ENCODE data around the gene JMJD4.

JMJD4 gene
- 37.1 to 61.5 (median 48.8) reads per million in 4 experiments for total RNA-seq

DNA sequence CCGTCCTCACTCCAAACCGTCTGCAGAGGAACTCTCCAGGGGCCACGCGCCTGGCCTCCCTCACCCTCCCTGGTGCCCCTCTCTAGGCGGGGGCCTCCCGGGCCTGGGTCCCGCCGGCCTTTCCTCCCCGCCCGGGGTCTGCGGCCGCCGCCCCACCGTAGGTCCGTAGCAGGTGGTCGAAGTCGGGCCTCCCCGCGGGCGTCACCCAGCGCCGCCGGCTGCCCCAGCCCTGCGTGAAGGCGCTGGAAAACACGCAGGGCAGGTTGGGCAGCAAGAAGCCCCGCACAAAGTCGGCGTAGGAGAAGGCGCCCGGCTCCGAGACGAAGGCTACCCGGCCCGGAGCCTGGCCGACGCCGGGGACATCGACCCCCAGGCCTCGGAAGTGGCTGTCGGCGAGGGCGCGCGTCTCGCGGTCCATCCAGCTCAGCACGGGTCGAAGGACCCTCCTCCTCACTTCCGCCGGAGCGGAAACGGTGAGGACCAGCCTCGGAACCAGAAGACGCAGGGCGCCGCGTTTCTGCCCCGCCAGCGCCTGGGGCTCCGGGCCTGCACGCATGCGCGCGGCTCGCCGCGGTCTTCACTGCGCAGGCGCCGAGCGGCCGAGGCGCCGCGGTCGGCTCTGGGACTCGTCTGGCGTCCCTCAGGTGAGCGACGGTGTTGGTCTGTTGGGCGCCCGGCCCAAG lies at the start of gene JMJD4, which contains the start of gene SNAP47:
Gene JMJD4 (minus strand): TSS at position 447 of the 683 bp plus-strand sequence. CDS start 29 bp downstream, at position 418.
Gene SNAP47 (plus strand): TSS at position 580 of the 683 bp plus-strand sequence. CDS start 12,302 bp downstream, outside the sequence.
- peak; percentile 85 for DNase-seq

DNA sequence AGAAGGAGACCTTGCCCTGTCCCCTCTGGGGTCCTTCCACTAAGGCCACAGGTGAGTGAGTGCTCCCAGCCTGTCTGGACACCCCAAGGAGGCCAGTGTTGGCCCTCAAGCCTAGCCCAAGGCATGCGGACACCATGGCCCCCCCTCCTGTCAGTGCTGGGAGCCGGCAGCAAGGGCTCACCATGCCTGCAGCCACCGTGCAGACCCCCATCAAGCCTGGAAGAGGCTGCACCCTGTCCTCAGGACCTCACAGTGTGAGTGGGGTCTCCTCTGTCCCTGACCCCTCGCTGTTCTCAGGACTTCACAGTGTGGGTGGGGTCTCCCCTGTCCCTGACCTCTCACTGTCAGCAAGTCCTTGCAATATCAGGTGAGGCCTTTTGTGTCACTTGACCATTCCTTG lies 47.1 kb upstream of the JMJD4 start:
- DNase-seq, result no peak

- no peak for DNase-seq
Observed at GRCh38 chr1:227781314-227781930, 46.3 kb upstream of the JMJD4 start.

GRCh38 chr1:227780101-227781044 lies 45.3 kb upstream of the JMJD4 start:
- no peak for DNase-seq

DNA sequence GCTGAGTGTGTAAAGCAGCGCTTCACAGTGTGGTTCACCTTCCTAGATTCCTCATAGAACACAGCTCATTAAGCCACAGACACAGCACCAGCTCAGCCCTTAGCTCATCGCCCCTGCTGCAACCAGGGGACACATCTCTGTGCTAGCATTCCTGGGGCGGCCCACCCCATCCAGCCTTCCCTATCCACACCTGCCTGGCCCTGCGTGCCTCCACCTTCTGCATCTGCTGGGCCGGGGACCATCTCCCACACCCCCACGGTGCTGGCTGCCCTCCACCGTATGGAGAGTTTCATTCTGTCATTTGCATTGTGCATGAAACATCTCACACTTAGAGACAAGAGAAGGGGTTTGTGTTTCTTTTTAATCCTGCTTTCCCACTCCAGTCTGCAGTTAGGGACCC lies 44.6 kb upstream of the JMJD4 start:
- no peak for DNase-seq

DNA sequence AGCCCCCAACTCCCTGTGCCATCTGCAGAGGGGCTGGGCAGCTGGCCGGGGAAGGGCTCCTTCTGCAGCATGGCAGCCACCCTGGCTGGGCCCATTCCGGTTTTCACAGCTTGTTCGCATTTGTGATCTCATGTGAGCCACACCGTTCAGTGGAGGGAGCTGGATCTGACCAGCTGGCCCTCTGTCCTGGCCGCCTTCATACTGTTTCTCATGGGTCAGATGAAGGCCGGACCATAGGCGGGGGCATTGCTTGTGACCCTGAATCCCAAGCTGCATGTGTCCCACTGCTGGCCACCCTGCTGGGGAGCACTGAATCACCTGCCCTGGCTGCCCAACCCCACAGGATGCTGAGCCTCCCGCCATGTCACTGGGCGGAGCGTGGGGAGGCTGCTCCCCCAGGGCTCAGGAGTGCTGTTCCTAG lies 43.9 kb upstream of the JMJD4 start:
- DNase-seq, result no peak

GRCh38 chr1:227778401-227778947 lies 43.4 kb upstream of the JMJD4 start:
- DNase-seq, result no peak

DNA sequence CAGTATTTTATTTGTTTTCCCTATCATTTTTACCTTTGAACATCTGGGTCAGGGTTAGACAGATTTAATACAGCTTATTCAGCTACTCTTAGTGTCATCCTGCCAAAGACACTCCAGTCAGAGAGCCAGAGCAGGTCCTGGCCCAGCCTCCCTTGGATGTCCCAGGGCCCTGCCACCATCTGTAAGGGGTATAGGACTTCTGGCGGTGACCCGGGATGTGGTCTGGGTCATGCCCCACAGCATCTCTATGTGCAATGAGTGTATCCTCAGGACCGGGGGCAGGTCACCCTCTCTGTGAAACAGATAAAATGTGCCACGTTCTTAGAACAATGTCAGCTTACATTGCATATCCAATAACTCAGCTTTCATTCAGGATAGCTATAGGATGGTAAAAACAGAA lies 42.5 kb upstream of the JMJD4 start:
- DNase-seq, result no peak

DNA sequence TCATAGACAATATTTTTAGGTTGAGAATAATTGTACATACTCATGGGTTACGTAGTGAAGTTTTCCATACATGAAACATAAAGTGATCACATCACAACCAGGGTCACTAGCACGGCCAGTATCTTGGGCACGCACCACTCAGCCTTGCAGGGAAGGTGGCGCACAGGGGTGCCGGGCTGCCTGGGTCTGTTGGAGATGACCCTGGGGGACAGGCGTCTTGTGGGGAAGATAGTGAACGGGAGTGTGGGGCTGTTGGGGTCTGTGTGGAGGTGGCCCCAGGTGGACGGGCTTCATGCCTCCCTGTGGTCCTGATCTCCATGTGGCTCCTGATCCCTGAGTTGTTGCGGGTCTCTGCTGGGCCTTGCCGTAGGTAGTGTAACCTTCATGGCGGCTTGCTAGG lies 42.1 kb upstream of the JMJD4 start:
- no peak for DNase-seq

DNA sequence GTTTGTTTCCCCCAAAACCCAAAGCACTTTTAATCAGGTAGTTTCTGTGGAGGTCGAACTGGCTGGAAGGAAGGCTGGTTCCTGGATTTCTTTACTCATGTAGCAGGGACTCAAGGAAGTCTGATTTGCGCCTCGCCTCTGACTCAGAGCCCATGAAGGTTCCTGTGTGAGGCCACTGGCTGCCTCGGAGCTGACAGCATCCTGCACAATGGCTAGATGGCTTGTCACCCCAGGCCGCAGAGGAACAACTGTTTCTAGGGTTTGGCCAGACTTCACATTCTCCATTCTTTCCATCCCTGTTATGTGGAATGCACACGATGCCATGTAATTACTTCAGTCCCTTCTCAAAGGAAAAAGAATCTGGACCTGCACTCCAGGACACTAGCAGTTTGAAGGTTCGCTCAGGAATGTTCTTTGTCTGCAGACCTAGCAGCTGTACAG lies 41.2 kb upstream of the JMJD4 start:
- DNase-seq, result no peak

DNA sequence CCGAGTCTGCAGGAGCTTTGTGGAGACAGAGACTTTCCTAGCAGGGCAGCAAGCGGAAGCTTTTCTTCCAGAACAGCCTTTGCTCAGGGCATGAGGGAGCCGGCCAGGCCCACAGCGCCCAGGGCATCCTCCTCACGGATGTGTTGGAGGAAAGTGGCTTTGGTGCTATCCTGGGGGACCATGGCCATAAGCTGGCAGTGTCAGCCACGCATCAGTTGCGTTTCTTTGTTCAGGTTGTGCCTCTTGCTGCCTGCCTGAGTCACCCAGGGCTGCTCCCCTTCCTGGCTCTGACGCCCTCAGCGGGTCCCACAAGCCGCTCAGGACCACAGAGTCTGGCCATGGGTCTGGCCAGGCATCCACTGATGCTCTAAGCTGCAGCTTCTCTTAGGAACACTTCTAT lies 40.7 kb upstream of the JMJD4 start:
- no peak for DNase-seq

- DNase-seq, result no peak
Observed at GRCh38 chr1:227774821-227775661, 39.9 kb upstream of the JMJD4 start.

DNA sequence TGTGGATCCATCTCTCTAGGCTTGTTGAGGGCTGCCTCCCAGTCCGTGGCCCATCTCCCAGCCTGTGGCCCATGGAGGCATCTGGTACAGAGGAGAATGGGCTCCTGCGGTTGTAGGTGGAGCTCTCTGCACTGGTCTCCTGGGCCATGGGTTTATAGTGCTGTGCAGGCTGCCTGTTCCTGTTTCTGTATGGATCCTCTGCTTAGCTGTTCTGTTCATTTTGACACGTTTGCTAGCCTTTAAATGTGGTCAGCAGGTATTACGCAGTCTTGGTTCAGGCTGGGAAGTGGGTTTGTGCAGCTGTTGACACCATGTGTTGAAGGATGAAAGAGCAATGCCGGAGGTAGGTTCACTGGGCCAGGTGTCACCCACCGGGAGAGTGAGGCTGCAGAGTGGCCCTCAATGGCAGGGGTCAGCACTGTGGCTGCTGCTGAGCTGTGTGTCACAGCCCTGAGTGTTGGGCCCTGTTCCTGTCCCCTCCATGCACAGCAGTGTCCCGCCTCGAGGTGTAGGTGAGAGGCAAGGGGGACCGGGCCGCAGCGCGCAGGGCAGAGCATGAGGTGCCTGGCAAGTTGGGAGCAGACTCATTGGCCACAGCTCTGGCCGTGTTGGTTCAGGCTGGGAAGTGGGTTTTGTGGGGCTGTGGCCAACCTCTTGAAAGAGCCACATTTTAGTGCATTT lies 39.1 kb upstream of the JMJD4 start:
- DNase-seq, result no peak

DNA sequence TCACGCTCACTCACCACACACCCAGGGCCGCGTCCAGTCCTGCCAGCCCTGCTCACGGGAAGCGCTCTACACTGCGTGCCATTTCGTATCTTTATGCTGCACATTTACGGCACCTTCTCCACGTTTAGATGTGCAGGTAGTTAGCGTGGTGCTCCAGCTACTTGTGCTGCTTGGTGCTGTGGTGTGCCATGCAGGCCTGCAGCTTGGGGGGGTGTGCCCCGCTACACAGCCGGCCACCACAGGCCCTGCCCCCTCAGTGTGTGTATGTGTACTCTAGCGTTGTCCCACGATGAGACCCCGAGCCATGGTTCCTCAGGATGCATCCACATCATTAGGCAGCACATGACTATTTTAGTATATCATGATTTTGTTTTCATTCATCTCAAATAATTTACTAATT lies 38.5 kb upstream of the JMJD4 start:
- no peak for DNase-seq

- DNase-seq, result no peak
Observed at GRCh38 chr1:227771771-227772170, 36.7 kb upstream of the JMJD4 start.

DNA sequence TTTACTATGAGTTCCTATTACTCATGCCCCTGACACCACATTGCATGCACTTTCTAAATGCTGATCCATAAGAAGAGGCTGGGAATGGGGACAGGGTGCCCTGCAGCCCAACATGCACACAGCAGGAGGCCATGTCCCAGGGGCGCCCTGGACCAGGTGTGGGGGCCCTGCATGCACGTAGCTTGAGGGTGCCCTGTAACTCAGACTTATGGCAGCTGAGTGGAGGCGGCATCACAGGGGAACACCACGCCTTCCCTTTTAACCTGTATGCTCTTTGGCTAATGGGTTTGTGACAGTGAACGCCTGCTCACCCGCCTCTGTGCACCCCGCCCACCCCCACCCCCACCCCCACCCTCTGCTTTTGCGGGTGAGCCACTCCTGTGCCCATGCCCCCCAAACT lies 36.2 kb upstream of the JMJD4 start:
- DNase-seq, result no peak

DNA sequence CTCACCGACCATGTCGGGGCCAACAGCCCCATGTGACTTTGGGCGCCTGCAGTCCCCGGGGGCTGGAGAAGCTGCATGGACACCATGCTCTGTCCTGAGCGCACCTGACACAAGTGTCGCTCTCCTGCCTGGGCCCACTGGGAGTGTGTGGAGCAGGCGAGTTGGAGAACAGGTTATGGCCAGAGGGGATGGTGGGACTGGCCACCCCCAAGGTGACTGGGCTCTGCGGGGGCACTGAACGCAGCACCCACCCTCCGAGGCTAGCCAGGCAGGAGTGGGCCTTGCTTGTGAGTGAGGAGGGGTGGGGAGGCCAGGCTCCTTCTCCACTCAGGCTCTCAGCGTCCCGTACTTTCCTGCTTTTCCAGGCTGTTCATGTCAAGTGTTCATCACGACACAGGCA lies 35.7 kb upstream of the JMJD4 start:
- no peak for DNase-seq

- no peak for DNase-seq
Observed at GRCh38 chr1:227769936-227770494, 34.9 kb upstream of the JMJD4 start.

DNA sequence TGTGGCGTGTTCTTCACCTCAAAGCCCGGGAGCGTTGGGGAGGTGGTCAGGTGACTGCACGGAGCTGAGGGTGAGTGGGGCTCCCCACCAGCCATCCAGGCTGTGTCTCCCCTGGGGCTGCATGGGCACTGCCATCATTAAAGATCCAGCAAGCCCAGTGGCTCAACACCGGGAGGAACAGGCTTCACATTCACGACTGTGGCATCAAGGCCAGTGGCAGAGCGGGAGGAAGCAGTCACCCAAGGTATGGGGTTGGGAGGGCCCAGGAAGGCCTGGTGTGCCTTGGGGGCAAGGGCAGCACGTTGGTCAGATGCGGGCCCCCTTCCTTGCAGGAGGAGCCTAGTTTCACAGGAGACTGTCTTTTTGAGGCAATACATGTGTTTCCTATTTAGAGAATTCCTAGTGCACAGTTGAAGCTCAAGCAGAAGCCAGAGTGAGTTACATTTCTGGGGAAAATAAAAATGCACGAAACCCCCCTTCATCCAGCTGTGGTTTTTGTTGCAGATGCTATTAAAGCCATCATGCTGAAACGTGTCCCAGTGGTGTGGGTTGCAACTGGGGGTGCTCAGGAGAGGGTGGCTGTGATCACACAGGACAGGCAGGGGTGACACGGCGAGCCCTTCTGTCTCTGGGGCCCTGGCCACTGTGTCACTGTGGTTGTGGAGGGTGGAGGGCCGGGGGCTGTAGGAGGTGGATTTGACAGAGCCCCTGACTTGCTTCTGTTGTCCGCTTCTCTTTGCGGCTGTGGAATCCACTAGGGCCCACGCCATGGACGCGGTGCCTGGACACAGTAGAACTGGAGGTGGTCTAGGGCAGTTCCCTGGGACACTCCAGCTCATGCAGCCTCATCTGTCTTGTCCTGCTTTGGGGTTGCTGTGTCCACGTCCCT lies 34.2 kb upstream of the JMJD4 start:
- DNase-seq, result no peak

- no peak for DNase-seq
Observed at GRCh38 chr1:227768640-227769039, 33.5 kb upstream of the JMJD4 start.
